NCI-H1092 (cell line): ENCODE measurements around the gene GPC6.

Experiments
- DNase-seq: peaks from one replicate; lab custom pipeline; 2025; lab: John Stamatoyannopoulos, UW

GPC6 gene

GRCh38 chr13:93603043-93603442 lies 376.4 kb downstream of the GPC6 start:
- DNase-seq, result no peak

- DNase-seq, result no peak
Observed at GRCh38 chr13:93614776-93615175, 388.2 kb downstream of the GPC6 start.

- DNase-seq, result no peak
Observed at GRCh38 chr13:93620181-93620765, 393.7 kb downstream of the GPC6 start.

- DNase-seq, result no peak
Observed at GRCh38 chr13:93621051-93621450, 394.4 kb downstream of the GPC6 start.

- DNase-seq, result no peak
Observed at GRCh38 chr13:93621966-93622365, 395.4 kb downstream of the GPC6 start.

GRCh38 chr13:93624311-93624777 lies 397.7 kb downstream of the GPC6 start:
- DNase-seq, result no peak

GRCh38 chr13:93625536-93625935 lies 398.9 kb downstream of the GPC6 start:
- DNase-seq, result no peak

GRCh38 chr13:93628136-93628797 lies 401.7 kb downstream of the GPC6 start:
- no peak for DNase-seq

GRCh38 chr13:93635616-93636032 lies 409.0 kb downstream of the GPC6 start:
- DNase-seq, result no peak

GRCh38 chr13:93637852-93638251 lies 411.2 kb downstream of the GPC6 start:
- no peak for DNase-seq

- DNase-seq, result no peak
Observed at GRCh38 chr13:93640452-93640851, 413.8 kb downstream of the GPC6 start.

- no peak for DNase-seq
Observed at GRCh38 chr13:93646245-93646644, 419.6 kb downstream of the GPC6 start.

- no peak for DNase-seq
Observed at GRCh38 chr13:93649496-93649895, 422.9 kb downstream of the GPC6 start.

- DNase-seq, result no peak
Observed at GRCh38 chr13:93653776-93654175, 427.2 kb downstream of the GPC6 start.

GRCh38 chr13:93655154-93655553 lies 428.5 kb downstream of the GPC6 start:
- no peak for DNase-seq

GRCh38 chr13:93660391-93661063 lies 433.9 kb downstream of the GPC6 start:
- DNase-seq, result no peak

GRCh38 chr13:93670866-93671265 lies 444.3 kb downstream of the GPC6 start:
- peak; percentile 41 for DNase-seq

GRCh38 chr13:93672996-93673395 lies 446.4 kb downstream of the GPC6 start:
- DNase-seq, result no peak

- no peak for DNase-seq
Observed at GRCh38 chr13:93673885-93674284, 447.3 kb downstream of the GPC6 start.

- no peak for DNase-seq
Observed at GRCh38 chr13:93674337-93674755, 447.7 kb downstream of the GPC6 start.

- no peak for DNase-seq
Observed at GRCh38 chr13:93680329-93680728, 453.7 kb downstream of the GPC6 start.

GRCh38 chr13:93685900-93686299 lies 459.3 kb downstream of the GPC6 start:
- DNase-seq, result no peak

- no peak for DNase-seq
Observed at GRCh38 chr13:93686399-93686798, 459.8 kb downstream of the GPC6 start.
